Loucy (cell line): ENCODE results near the gene MBNL2.

Experiments
- H2AFZ ChIP-seq: fragments of 200-600 bp; sonication (generic); 2 replicates; pipeline ENCODE4 v1.6.0; 2016; ENCODE audit warnings: antibody characterized with exemption, mild to moderate bottlenecking, low read length, moderate library complexity
- H3F3A ChIP-seq: fragments of 200-600 bp; 2 replicates; pipeline ENCODE4 v1.6.0; 2016; ENCODE audit warnings: antibody characterized with exemption, low read depth, mild to moderate bottlenecking
- H3K27me3 ChIP-seq: fragments of 200-600 bp; sonication (generic); 2 replicates; pipeline ENCODE4 v1.6.1; 2014; ENCODE audit warnings: low read length, mild to moderate bottlenecking; ENCODE audit not compliant: insufficient read depth, poor library complexity, severe bottlenecking
- H3K36me3 ChIP-seq: fragments of 200-600 bp; sonication (generic); 2 replicates; pipeline ENCODE4 v1.6.1; 2016; ENCODE audit warnings: low read length; ENCODE audit not compliant: insufficient read depth
- H3K4me1 ChIP-seq: fragments of 200-600 bp; sonication (generic); 2 replicates; pipeline ENCODE4 v1.5.1; 2014; ENCODE audit warnings: low read length, mild to moderate bottlenecking; ENCODE audit not compliant: insufficient read depth, poor library complexity, severe bottlenecking
- H3K4me2 ChIP-seq: fragments of 200-600 bp; sonication (generic); 2 replicates; pipeline ENCODE4 v1.6.0; 2014; ENCODE audit warnings: antibody characterized with exemption, low read length, low read depth, mild to moderate bottlenecking; ENCODE audit not compliant: poor library complexity, severe bottlenecking
- H3K4me3 ChIP-seq: fragments of 200-600 bp; sonication (generic); 2 replicates; pipeline ENCODE4 v1.5.1; 2014; ENCODE audit warnings: low read length, mild to moderate bottlenecking, mixed read lengths; ENCODE audit not compliant: poor library complexity, severe bottlenecking
- H3K79me2 ChIP-seq: fragments of 200-600 bp; sonication (generic); 2 replicates; pipeline ENCODE4 v1.6.1; 2014; ENCODE audit warnings: low read length; ENCODE audit not compliant: insufficient read depth
- H3K9ac ChIP-seq: fragments of 200-600 bp; sonication (generic); 2 replicates; pipeline ENCODE4 v1.6.0; 2014; ENCODE audit warnings: mild to moderate bottlenecking, low read depth, low read length, moderate library complexity; ENCODE audit not compliant: poor library complexity, severe bottlenecking
- H3K9me2 ChIP-seq: fragments of 200-600 bp; sonication (generic); replicated peaks from 2 replicates; pipeline ENCODE4 v1.6.1; 2016; ENCODE audit warnings: low read depth, low read length, mixed read lengths
- H3K9me3 ChIP-seq: fragments of 200-600 bp; sonication (generic); 2 replicates; pipeline ENCODE4 v1.6.1; 2014; ENCODE audit warnings: mild to moderate bottlenecking, antibody characterized with exemption, low read length, low read depth; ENCODE audit not compliant: insufficient read depth
- H4K20me1 ChIP-seq: fragments of 200-600 bp; sonication (generic); 2 replicates; pipeline ENCODE4 v1.6.0; 2014; ENCODE audit warnings: antibody characterized with exemption, low read length, mild to moderate bottlenecking; ENCODE audit not compliant: insufficient read depth, poor library complexity, severe bottlenecking
- CTCF ChIP-seq: fragments of 200-600 bp; sonication (generic); conservative IDR thresholded peaks from 2 replicates; pipeline ENCODE4 v1.5.1; 2014; ENCODE audit warnings: mild to moderate bottlenecking, antibody characterized with exemption, low read length
- EZH2phosphoT487 ChIP-seq: fragments of 200-600 bp; IDR thresholded peaks from 2 replicates; pipeline ENCODE4 v1.6.1; 2018; ENCODE audit warnings: antibody characterized with exemption, mild to moderate bottlenecking, moderate library complexity, borderline replicate concordance

The MBNL2 gene

DNA sequence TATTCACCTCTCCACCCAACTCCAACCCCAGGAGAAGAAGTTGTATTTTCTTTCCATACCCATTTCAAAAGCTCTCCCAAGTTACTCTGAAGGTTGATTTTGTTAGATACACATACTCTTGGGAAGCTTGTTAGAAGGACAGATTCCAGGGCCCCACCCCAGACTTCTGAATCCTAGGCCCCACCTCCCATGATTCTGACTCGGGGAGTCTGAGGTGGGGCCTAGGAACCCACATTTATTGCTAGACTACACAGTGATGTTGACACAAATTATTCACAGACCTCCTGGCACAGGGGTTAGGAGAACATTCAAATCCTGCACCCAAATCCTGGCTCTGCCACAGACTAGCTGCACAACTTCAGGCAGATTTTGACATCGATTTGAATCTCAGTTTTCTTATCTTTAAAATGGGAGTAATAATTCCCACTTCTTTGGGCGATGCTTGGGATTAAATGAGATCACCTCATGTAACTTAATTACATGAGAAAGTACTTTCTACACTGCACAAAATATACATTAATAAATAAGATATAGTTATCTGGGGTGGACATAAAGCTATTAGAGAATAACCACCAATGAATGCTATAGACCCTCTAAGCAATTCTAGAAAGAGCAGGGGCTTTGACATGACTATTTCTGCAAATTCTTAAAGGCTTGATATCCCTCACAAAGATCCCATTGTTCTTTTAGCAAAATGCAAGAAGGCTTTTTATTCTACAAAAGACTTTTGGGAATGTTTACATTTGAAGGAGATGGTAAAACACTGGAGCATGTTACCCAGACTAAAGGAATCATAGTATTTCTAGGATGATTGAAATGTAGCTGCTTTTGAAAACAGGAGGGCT is 18.0 kb downstream of the MBNL2 start:
- Histone ChIP-seq H4K20me1 (no peaks in the 10 kb centered on the region), H3K9me3 (no peaks in the 10 kb centered on the region), H2AFZ (no peak overlapping the region), H3K4me1 (no peaks in the 10 kb centered on the region), H3K4me2 (no peak overlapping the region), H3F3A (no peaks in the 10 kb centered on the region), H3K4me3 (no peak overlapping the region), H3K27me3 (no peaks in the 10 kb centered on the region), H3K9ac (no peak overlapping the region), H3K36me3 (no peaks in the 10 kb centered on the region), H3K79me2 (no peaks in the 10 kb centered on the region; the same call in 1 of the 2 replicates), H3K9me2 (no peaks in the 10 kb centered on the region)
- TF ChIP-seq CTCF (no peak), EZH2phosphoT487 (no peak)

DNA sequence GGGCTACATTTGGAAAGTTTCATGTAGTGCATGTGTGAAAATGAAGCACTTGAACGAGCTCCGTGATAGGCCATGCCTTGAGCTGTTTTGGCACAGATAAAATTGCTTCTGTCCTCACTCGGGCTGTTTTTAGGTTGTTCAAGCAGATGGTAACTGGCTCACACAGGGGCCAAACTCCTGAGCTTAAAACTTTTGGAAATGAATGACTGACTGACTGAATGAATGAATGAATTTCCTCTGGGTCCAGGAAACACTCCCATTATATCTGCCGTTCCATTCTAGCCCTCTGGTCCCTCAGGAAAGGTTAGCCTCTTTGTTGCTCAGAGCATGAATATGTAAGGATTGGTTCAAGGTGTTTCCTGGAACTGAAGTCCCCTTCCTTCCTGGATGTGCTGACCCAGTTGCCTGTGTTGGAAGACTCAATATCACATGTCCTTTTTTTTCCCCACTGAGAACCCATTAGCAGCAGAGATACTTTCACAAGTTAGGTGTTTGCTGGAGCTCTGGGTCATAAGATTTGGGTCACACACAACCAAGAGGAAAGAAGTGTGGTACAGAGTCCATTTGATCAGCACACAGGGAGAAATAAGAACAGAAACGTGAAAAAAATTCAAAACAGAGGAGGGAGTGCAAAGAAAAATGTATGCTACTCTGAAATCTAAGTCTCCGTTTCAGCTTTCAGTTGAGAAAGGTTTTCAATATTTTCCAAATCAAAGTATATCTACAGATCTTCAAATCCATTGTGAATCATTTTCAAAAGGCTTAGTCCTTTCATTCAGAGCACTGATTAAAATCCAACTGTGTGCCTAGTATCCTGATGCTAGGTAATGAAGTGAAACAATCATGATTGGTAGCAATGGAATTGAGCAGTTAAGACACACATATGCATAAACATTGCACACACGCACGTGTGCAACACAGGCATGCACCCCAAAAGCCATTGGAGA is 18.9 kb downstream of the MBNL2 start:
- Histone ChIP-seq H4K20me1 (no peaks in the 10 kb centered on the region), H3K4me3 (no peak overlapping the region), H2AFZ (no peak overlapping the region), H3F3A (no peaks in the 10 kb centered on the region), H3K36me3 (no peaks in the 10 kb centered on the region), H3K9me2 (no peaks in the 10 kb centered on the region), H3K4me1 (no peaks in the 10 kb centered on the region), H3K27me3 (no peaks in the 10 kb centered on the region), H3K79me2 (no peaks in the 10 kb centered on the region; the same call in 1 of the 2 replicates), H3K4me2 (no peak overlapping the region), H3K9me3 (no peaks in the 10 kb centered on the region), H3K9ac (no peak overlapping the region)
- TF ChIP-seq EZH2phosphoT487 (no peak), CTCF (no peak)

- Histone ChIP-seq H3K4me2 (no peak overlapping the region), H3K9me3 (no peaks in the 10 kb centered on the region), H3K27me3 (no peaks in the 10 kb centered on the region), H3K9me2 (no peaks in the 10 kb centered on the region), H3K4me1 (no peaks in the 10 kb centered on the region), H3K4me3 (no peak overlapping the region), H3K79me2 (no peaks in the 10 kb centered on the region), H4K20me1 (no peaks in the 10 kb centered on the region), H3F3A (no peaks in the 10 kb centered on the region), H3K36me3 (no peaks in the 10 kb centered on the region), H2AFZ (no peak overlapping the region), H3K9ac (no peak overlapping the region)
- TF ChIP-seq EZH2phosphoT487: no peak
- no peak for TF ChIP-seq CTCF
Measured at GRCh38 chr13:97241761-97242160, 19.6 kb downstream of the MBNL2 start.
